ENCODE data around the gene SIGLEC6.

Gene SIGLEC6

GRCh38 chr19:51468545-51468920 is 62.9 kb downstream of the SIGLEC6 start:
- Histone ChIP-seq H3K9ac (ENCODE audit: low read depth, low read length) (no peak overlapping the region), H3K4me1 (ENCODE audit: control insufficient read depth, insufficient read depth, low read length) (no peaks in the 10 kb centered on the region), H3K4me3 (ENCODE audit: low read depth, low read length) (no peak overlapping the region), H3K27me3 (ENCODE audit: control insufficient read depth, insufficient read depth, low read length) (peaks cover 36% of the 10 kb centered on the region), H3K36me3 (ENCODE audit: control insufficient read depth, insufficient read depth, low read length) (no peaks in the 10 kb centered on the region), H3K9me3 (ENCODE audit: control insufficient read depth, insufficient read depth, low read length) (no peaks in the 10 kb centered on the region)

GRCh38 chr19:51467864-51468544 is 63.5 kb downstream of the SIGLEC6 start:
- H3K4me1 ChIP-seq (ENCODE audit: control insufficient read depth, insufficient read depth, low read length), result no peaks in the 10 kb centered on the region
- no peak overlapping the region for H3K4me3 ChIP-seq (ENCODE audit: low read depth, low read length)
- H3K9ac ChIP-seq (ENCODE audit: low read depth, low read length), result no peak overlapping the region
- H3K36me3 ChIP-seq (ENCODE audit: control insufficient read depth, insufficient read depth, low read length), result no peaks in the 10 kb centered on the region
- peaks cover 38% of the 10 kb centered on the region for H3K27me3 ChIP-seq (ENCODE audit: control insufficient read depth, insufficient read depth, low read length)
- H3K9me3 ChIP-seq (ENCODE audit: control insufficient read depth, insufficient read depth, low read length), result no peaks in the 10 kb centered on the region

Data from iPS-15b (cell line).